ENCODE results near the gene ZNF614.

GRCh38 chr19:52028780-52029123 lies 573 bp upstream of the ZNF614 start:
- TF ChIP-seq, protein P1, sequence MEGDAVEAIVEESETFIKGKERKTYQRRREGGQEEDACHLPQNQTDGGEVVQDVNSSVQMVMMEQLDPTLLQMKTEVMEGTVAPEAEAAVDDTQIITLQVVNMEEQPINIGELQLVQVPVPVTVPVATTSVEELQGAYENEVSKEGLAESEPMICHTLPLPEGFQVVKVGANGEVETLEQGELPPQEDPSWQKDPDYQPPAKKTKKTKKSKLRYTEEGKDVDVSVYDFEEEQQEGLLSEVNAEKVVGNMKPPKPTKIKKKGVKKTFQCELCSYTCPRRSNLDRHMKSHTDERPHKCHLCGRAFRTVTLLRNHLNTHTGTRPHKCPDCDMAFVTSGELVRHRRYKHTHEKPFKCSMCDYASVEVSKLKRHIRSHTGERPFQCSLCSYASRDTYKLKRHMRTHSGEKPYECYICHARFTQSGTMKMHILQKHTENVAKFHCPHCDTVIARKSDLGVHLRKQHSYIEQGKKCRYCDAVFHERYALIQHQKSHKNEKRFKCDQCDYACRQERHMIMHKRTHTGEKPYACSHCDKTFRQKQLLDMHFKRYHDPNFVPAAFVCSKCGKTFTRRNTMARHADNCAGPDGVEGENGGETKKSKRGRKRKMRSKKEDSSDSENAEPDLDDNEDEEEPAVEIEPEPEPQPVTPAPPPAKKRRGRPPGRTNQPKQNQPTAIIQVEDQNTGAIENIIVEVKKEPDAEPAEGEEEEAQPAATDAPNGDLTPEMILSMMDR (IDR thresholded peaks at IDR 0.05; ENCODE audit: low read length), result no peak
- TF ChIP-seq EZH2 (optimal IDR thresholded peaks at IDR 0.05; ENCODE audit: low read depth, low read length), result no peak

Data from MM.1S (cell line).